Measurements from ENCODE around the gene SCML2.
"Not testable (repeated sequence)": the region's sequence is repeated elsewhere in the genome, so short reads cannot be mapped to it uniquely, and the experiment has no call there.

SCML2 gene

DNA sequence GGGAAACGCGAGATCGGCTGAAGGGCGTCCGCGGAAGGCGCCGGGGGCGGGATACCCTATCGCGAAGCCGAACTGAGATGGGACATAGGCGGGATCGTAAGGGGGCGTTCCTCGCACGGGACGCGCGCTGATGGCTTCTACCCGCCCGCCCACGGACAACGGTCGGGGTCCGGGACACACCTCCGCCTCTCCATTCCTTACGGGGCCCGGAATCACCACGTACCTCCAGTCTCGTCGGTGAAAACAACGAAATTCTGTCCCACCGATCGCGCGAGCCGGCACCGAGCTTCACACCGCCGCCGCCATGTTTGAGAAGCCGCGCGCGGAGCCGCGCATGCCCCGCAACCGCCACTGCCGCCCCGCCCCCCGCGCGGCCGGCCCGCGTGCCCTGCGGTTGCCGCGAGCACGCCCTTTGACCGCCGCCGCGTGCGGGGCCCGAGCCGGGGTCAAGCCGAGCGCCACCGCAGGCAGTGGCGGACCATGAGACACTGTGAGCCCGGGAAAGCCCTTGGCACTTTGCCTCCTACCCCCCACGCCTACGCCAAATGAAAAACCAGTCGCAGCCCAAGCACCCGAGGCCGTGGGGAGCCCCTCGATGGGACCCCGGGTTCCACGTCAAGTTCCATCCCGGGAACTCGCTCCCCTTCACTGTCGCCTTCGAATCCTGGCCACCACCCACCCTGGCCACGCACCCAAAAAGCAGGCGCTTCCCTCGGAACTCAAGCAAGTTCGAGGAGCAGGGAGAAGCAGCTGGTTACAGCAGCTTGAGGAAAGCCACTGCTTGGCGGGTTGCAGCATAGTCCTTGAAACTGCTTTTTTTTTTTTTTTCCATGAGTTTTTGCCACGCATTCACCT lies at the start of gene SCML2:
Gene SCML2, minus strand, starts transcription at position 320 of the 855 bp plus-strand sequence. CDS start 20,617 bp downstream, outside the sequence.
- DNase-seq (ENCODE audit: low read depth): peak; percentile 22

DNA sequence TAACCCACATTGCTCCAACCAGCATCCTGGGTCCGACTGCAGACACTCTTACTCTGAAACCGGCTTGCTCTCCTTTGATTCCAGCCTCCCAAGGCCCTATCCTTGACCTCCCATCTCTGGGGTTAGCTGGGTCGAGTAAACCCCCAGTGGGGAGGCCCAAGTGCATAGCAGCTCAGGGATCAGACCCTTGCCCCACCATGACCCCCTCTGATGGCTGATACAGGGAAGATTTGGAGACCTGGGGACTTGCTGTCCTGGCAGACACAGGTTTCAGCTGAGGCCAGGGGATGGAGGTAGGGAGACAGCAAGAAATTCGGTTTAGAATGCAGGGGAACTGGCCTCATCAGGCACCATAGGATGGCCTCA lies 47.3 kb upstream of the SCML2 start:
- DNase-seq (ENCODE audit: low read depth): no peak

DNA sequence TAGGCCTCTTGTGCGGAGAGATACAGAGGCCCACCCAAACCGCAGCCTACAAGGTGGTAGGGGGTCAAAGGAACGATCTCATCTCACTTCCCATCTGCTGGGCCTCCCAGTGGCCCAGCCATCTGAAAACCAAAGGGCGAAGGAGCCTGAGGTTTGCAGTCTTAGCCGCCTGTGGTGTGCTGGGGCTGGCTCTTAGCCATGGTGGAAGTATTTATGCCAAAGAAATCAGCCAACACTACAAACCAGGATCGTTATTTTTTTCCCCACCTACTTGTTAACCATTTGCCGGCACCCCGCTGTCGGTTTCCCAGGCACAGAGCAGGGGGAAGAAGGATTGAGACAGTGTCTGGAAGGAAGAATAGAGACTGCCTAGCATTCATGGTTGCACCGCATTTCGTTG lies 40.0 kb upstream of the SCML2 start:
- no peak for DNase-seq (ENCODE audit: low read depth)

DNA sequence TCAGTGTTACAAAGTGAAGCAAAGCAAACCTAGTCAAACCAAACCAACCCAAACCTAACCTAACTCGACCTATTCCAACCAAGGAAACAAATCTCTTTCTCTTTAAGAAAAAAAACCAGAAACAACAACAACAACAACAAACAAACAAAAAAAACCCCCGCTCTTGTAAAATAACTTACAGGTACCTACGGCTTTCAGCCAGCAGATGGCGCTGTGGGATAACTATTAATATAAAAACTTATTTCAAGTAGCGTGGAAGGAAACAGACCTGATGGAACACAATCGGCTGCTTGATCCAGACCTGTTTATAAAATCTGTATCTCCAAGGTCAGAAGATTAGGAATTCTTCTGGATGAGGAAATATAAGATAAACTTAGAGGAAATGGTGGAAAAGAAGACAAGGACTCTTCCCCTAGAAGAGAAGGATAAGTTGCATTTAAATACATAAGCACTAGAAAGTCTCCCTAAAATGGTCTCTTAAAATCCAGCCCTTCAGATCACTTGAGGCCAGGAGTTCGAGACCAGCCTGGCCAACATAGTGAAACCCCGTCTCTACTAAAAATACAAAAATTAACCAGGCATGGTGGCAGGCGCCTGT lies 36.6 kb upstream of the SCML2 start:
- DNase-seq (ENCODE audit: low read depth): peak; percentile 38

DNA sequence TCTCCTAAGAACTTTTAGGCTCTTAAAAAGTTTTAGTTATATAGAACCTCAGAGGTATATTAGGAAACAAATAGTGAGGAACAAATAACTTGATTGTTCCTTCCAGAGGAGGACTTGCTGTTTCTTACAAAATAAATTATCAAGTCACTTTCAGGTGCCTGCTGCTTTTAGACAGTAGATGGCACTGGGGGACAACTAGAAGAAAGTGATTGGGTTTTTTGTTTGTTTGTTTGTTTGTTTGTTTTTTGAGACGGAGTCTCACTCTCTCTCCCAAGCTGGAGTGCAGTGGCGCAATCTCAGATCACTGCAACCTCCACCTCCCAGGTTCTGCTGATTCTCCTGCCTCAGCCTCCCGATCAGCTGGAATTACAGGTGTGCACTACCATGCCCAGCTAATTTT lies 35.5 kb upstream of the SCML2 start:
- DNase-seq (ENCODE audit: low read depth): no peak

DNA sequence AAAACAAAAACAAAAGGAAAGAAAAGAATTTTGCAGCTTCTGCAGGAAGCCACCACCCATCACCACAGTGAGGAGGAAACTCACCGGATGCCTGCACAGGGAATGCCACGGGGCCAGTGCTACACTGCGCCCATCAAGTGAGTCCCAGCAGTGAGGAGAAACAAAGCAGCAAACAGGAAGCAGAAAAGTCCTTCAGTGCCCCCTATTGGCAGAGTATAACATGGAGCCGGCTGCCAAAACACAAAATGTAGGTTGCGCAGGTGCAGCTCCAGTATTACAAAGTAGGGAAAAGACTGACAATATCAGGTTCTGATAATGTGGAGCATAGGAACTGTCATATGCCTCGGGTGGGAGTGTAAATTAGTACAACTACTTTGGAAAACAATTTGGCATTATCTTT lies 23.3 kb upstream of the SCML2 start:
- DNase-seq (ENCODE audit: low read depth): no peak

DNA sequence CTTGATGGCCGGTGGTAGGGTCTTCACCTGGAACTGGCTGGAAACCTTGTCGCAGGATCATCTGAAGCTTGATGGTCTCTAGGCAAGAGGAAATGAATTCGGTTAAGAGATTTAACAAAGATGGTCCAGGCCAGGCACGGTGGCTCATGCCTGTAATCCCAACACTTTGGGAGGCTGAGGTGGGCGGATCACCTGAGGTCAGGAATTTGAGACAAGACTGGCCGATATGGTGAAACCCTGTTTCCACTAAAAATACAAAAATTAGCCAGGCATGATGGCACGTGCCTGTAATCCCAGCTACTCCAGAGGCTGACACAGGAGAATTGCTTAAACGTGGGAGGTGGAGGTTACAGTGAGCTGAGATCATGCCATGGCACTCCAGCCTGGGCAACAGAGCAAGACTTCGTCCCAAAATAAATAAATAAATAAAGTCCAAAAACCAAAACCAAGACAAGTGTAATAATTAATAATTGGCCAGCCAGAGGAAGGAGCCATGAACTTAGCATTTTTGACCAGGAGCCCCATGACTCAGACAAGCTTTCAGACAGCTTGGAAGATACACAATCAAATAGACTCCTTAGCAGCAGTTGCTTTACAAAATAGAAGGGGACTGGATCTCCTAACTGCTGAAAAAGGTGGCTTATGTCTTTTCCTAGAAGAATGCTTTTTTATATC lies 20.8 kb upstream of the SCML2 start:
- not testable (repeated sequence) for DNase-seq (ENCODE audit: low read depth)

DNA sequence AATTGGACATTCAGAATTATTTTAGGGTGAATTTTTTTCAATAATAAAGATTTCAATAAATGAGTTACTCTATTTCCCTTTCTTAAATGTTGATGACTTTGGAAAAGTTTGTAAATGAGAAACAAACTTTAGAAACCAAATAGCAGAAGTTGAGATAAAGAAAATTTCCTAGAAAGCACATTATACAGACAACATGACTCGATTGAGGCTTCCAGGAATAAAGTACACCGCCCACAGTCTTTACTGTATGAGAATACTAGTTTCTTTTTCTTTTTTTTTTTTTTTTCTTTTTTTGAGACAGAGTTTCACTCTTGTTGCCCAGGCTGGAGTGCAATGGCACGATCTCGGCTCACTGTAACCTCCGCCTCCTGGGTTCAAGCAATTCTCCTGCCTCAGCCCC lies 14.6 kb upstream of the SCML2 start:
- not testable (repeated sequence) for DNase-seq (ENCODE audit: low read depth)

DNA sequence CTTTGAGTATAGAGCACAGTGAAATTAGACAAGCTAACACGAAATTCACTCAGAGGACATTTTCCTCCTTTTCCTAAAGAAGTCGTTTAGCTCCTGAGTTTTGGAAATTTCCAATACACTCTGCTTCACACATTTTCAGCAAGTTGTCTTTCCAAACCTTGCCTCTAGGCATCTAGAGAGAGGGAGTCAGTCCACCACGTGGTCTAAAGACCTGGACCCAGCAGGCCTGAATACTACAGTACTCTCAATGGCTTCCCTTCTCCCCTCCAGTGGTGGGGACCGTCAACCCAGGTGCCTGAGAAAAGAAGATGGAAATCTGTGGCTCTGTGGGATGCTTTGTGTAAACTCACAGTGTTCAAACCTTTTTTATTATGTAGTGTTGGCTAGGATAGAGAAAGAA lies 13.9 kb upstream of the SCML2 start:
- DNase-seq (ENCODE audit: low read depth): no peak

DNA sequence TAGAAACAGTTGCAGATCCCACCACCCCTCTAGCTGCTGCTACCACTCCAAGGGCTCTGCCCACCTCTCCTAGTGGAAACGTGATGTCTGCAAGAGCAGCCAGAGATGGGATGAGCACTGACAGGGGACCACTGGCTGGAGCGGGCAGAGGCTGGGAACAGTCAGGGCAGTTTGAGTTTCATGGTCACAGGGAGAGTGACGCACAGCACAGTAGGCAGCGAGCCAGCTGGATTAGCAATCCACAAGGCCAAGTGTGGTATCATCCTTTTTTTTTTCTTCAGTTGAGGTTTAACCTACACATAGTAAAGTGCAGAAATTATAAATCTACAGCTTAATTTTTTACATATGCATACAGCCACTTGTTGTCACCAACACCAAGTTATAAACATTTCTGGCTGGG lies 6.4 kb upstream of the SCML2 start:
- DNase-seq (ENCODE audit: low read depth): no peak

DNA sequence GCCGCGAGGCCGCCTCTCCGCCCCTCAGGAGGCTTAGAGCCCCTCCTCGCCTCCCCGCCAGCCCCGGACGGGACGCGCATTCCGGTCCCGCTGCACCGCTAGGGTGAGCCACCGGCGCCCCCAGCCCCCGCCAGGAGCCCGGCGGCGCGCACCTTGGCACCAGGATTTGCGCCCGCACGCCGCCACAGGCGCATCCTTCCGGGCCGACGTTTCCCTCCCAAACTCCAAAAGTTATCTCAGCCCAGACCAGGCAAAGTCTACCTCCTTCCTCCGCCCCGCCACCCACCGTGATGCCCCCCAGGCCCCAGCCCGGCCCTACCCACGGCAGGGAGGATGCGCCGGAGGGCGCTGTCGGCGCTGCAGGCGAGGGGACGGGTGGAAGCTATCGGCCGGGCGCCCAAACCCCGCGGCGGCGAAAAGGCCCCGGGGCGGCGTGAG lies 538 bp downstream of the SCML2 start:
- no peak for DNase-seq (ENCODE audit: low read depth)

DNA sequence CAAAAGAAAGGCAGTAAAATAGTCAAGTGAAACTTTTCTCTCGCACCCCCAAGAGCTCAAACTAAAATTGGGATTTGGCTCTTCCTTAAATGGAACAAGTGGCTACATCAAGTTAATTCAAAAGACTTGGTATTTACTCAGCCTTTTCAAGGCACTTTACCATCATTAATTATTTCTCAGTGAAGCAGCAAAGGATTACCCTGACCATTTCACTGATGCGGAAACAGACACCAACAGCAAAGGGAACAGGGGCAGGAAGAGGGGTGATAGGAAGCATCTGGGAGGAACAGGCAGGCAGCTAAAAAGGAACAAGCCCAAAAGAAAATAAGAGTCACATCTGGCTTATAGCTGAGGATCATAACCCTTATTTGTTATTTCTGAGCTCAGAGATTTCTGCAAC lies 2.7 kb downstream of the SCML2 start:
- no peak for DNase-seq (ENCODE audit: low read depth)

DNA sequence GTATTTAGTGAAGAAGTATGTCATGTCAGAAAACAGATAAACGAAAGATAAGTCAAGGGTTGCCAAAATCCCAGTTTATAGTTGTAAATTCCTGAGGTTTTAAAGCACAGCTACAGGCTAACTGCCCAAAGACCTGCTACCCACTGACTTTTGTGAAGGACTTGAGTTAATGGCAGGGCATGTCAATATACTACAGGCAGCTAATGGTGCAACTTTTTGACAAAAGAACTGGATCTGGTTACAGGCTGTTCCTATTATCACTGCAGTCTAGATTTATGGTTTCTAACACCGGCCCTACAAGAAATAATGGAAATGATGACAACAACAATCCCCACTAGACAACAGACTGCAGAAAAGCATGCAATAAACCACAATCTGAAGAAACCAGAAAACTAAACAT lies 6.4 kb downstream of the SCML2 start:
- no peak for DNase-seq (ENCODE audit: low read depth)

DNA sequence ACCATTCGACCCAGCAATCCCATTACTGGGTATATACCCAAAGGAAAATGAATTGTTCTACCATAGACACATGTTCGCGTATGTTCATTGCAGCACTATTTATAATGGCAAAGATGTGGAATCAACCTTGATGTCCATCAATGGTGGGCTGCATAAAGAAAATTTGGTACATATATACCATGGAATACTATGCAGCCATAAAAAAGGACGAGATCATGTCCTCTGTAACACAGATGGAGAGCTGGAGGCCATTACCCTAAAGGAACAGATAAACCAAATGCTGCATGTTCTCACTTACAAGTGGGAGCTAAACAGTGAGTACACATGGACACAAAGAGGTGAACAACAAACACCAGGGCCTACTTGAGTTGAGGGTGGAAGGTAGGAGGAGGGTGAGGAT lies 45.1 kb downstream of the SCML2 start:
- DNase-seq (ENCODE audit: low read depth): no peak

DNA sequence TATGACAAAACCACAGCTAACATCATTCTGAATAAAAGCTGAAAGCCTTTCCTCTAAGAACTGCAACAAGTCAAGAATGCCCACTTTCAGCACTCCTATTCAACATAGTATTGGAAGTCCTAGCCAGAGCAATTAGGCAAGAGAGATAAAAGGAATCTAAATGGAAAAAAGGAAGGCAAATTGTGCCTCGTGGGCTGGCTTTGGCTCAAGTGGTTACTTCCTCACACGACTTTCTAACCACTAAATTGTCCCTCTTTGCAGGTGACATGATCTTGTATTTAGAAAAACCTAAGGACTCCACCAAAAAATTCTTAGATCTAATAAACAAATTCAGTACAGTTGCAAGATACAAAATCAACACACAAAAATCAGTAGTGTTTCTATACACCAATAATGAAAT lies 57.2 kb downstream of the SCML2 start:
- DNase-seq (ENCODE audit: low read depth): no peak

DNA sequence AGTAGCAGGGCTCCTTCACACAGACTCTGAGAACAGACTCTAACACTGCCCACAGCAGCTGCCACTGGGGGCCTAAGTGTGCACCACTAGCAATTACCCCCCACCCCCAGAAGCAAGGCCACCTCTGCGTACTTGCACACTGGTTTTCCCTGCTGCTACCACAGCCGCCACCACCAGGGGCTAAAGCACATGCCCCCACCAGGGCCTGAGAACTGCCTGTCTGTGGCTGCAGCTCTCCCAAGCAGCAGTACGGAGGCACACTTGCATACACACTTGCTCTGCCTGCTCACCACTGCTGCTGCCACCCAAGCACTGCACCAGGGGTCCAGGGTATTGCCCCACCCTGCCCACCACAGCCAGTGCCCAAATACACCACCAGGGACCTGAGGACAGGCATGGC lies 59.6 kb downstream of the SCML2 start:
- no peak for DNase-seq (ENCODE audit: low read depth)

DNA sequence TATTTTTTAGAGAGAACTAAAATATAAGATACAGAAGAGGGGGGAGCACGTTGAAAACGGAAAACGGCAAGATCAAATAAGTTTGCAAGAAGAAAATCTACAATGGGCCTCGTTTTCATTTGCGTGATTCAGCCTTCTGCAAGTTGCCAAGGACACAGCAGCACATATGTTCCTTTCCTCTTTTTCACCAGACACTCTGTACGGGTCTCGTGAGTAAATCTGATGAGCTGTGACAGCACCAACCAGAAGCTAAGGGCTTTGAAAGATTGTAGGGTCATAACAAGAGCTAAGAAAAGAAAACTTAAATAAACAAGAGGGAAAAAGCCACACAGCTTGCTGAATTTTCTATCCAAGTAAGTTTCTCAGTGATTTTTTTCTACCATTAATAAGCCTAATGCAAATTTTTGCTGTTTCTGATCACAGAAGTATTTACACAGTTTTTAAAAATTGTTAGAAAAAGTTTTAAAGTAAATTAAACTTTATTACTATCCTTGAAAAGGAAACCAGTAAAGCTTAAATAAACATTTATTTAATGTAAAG lies 63.4 kb downstream of the SCML2 start:
- no peak for DNase-seq (ENCODE audit: low read depth)

DNA sequence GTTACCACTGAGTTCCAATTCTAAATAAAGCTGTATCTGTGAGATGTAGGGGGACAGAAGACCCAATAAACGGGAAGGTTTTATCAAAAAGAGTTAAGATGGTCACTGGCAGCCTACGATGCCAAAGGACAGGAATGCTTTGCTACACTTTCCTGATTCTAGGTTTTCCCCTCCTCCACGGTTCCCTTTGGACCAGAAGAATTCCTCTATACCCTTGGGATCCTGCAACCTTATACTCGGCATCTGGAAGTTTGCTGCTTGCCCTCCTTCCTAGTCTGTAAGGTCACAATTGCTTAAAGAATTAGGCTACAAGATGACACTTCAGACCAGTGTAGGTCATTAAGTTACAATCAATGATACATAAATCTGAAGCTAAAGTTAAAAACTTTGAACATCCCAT lies 64.3 kb downstream of the SCML2 start:
- DNase-seq (ENCODE audit: low read depth): no peak

DNA sequence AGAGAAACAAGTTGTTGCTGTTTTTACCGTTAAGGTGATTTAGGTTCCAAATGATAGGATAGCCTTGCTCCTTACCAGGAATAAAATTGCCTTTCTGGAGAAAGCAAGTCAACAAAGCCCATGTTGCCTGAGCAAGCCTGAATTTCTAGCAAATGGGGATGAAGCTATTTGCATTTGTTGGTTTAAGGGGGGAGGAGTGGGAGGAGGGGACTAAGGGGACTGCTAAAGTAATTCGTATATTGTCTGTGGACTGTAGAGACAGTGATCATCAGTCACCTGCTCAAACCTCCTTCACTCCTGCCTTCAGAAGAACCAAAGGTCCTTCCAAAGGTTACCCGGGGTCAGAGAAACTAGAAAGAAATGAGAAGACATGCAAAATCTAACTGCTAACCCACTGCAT lies 65.8 kb downstream of the SCML2 start:
- no peak for DNase-seq (ENCODE audit: low read depth)

DNA sequence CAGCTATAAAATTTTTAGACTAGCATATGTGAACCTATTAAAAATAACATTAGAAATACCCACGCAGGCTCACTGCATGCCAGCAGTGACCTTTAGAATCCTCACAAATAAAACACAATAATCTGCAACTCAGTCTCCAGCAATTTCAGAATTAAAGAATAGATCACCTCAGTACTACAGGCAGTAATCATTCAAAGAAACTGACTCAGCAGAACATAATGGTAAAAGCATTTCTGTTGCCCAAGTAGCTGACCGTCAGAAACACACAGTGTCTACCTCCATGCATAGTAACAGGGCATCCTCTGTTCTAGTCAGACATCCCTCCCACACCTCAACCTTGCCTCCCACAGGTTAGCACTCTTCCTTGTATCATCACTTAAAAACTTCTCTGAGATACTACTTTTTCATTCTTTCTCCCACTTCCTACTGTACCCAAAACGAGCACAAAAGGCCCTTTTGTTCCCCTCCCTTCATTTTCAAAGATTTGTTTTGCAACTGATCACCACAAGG lies 68.1 kb downstream of the SCML2 start:
- no peak for DNase-seq (ENCODE audit: low read depth)

DNA sequence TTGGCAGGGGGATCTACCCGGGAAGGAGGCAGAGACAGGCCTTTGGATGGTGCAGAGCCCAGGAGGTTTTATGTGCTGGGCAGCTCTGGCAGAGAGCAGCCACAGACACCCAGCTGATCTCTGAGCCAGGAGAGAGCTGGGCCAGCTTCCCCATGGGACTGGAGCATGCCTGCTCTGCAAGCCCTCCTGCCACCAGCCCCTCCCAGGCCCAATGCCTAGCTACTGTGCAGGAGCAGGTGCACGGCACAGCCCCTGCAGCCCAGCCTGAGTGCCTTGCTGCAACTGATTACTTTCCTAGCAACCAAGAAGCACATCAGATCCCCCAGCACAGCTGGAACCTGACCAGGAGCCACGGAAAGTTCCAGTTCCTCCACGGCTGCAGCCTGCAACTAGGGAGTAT lies 76.0 kb downstream of the SCML2 start:
- DNase-seq (ENCODE audit: low read depth): no peak

DNA sequence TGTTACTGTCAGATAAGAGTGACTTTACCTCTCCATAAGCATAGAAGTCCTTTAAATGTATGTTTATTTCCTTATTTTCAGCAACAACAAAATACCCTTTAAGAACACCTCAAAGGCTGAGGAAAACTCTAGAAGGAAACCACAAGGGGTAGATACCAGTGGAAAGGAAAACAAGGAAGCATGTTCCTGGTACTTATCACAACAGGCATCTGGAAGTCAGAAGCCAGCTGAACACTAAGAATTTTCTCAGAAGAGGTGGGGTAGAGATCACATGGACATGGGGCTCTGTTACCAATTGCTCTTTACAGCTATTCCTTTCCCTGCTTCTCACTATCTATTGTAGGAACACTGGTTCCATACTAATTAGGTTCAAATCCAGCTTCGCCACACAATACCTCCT lies 82.3 kb downstream of the SCML2 start:
- DNase-seq (ENCODE audit: low read depth): no peak

DNA sequence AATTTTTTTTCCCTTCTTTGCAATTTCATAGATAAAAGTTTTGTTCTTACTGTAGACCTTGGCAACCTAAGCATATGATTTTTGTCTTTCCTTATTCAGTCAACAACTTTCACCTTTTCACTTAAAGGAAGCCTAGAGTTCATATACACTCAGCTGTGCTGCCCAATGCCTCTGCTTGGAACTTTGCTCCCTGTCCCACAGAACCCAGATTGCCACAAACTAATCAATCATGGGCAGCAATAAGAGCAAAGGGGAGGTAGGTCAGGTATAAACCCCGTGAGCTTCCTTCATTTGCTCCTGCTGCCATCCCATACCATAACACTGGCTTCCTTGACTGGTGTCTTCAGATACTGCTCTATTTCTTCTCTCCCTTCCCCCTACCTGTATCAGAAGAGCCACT lies 82.8 kb downstream of the SCML2 start:
- no peak for DNase-seq (ENCODE audit: low read depth)

All from stimulated activated CD8-positive, alpha-beta memory T cell treated with anti-CD3 and anti-CD28 coated beads, Interleukin-4, amount 100 ng/mL, for 24 hours (primary cell).